Epithelial cell of proximal tubule (primary cell): Measurements from ENCODE around the gene THBS1. TPM values are rescaled to one million over a fixed set of nuclear protein-coding genes. Genes with fewer than 3 reads are reported as not detected.

ENCODE experiments used
- DNase-seq: peaks from one replicate; pipeline ENCODE4 v3.0.0-alpha.2; 2011; ENCODE audit warnings: low read depth
- H3K4me3 ChIP-seq: 2 replicates; pipeline ENCODE4 v1.5.1; 2011; ENCODE audit warnings: low read depth, mild to moderate bottlenecking, low read length
- total RNA-seq: library from RNA; depleted of rRNA; stranded (reverse); fragments of >200 nt; gene quantifications from 2 replicates; pipeline ENCODE4 v1.2.3, GENCODE V29; 2015
- TF ChIP-seq, protein P1 (sequence below): conservative IDR thresholded peaks from 2 replicates; pipeline ENCODE4 v1.5.1; 2012; ENCODE audit warnings: low read depth, mild to moderate bottlenecking, low read length

The THBS1 gene
- total RNA-seq, 1 donor from 2014 or later: 61.7 TPM

GRCh38 chr15:39616731-39617455 lies 36.0 kb downstream of the THBS1 start:
- TF ChIP-seq, protein P1, sequence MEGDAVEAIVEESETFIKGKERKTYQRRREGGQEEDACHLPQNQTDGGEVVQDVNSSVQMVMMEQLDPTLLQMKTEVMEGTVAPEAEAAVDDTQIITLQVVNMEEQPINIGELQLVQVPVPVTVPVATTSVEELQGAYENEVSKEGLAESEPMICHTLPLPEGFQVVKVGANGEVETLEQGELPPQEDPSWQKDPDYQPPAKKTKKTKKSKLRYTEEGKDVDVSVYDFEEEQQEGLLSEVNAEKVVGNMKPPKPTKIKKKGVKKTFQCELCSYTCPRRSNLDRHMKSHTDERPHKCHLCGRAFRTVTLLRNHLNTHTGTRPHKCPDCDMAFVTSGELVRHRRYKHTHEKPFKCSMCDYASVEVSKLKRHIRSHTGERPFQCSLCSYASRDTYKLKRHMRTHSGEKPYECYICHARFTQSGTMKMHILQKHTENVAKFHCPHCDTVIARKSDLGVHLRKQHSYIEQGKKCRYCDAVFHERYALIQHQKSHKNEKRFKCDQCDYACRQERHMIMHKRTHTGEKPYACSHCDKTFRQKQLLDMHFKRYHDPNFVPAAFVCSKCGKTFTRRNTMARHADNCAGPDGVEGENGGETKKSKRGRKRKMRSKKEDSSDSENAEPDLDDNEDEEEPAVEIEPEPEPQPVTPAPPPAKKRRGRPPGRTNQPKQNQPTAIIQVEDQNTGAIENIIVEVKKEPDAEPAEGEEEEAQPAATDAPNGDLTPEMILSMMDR: no peak
- no peak for DNase-seq
- H3K4me3 ChIP-seq: no peak overlapping the region

DNA sequence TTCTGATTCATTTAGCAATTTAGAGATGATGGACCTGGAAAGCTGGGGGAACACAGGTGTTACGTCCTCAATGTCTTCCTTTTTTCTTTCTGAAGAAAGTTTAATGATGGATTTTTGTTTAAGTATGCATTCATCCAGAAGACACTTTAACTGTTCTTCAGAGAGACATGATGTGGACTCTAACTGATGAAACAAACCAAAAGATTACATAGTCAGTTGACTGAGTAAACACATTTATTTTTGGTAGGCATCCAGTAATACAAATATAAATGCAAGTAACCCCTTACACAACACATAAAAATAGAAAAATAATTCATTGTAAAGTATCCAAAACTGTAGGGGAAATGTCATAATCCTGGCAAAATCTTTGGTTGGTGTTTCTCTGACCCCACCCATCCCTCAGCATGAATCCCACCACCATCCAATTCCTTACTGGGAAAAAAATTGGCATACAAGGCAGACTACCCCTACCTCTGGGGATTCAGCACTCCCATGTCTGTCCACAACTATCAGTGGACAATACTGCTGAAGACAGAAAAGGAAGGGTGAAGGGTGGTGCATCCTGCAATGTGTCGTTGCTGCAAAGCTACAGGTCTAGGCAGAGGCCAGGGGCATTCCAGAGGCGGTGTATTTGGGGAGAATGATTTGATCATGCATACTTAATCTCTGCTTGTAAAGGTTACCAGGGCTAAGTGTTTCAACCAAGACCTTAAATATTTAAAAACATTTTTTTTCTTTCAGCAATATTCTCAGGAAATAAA lies 37.4 kb downstream of the THBS1 start:
- H3K4me3 ChIP-seq: no peak overlapping the region
- TF ChIP-seq, protein P1: no peak
- DNase-seq: no peak

GRCh38 chr15:39621210-39621609 lies 40.3 kb downstream of the THBS1 start:
- TF ChIP-seq, protein P1: no peak
- no peak for DNase-seq
- H3K4me3 ChIP-seq: no peak overlapping the region

DNA sequence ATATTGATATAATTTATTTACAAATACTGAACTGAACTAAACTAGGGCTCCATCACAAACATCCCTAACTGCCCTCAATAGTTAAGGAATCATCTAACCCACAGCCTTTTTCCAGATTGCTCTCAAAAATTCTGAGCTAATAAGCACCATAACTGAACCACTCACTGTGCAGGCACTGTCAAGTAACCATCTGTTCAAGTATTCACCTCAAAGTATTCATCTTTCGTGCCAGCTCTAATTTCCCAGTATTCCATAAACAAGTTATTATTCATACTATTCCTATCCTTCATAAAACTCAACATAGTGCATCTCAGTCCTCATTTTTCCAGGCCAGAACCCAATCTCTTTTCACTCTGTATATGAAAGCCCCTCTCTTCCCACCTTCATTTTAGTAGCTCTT lies 41.1 kb downstream of the THBS1 start:
- DNase-seq: no peak
- TF ChIP-seq, protein P1: no peak
- no peak overlapping the region for H3K4me3 ChIP-seq

GRCh38 chr15:39622660-39623516 lies 42.0 kb downstream of the THBS1 start:
- no peak for DNase-seq
- TF ChIP-seq, protein P1: no peak
- H3K4me3 ChIP-seq: no peak overlapping the region

- DNase-seq: no peak
- H3K4me3 ChIP-seq: no peak overlapping the region
- TF ChIP-seq, protein P1: no peak
Measured at GRCh38 chr15:39623529-39623931, 42.7 kb downstream of the THBS1 start.
